Activated CD4-positive, CD25-positive, alpha-beta regulatory T cell (primary cell): ENCODE data around the gene CALCR.
"Not testable (repeated sequence)": the region's sequence is repeated elsewhere in the genome, so short reads cannot be mapped to it uniquely, and the experiment has no call there.

Experiments
- DNase-seq, 4 experiments: peaks; one replicate each; lab custom pipeline; 2025; lab: John Stamatoyannopoulos, UW

CALCR gene

GRCh38 chr7:93574646-93575554 lies at the start of gene CALCR:
Gene CALCR (minus strand): TSS chr7:93574724. CDS start chr7:93486981, 87,743 bp downstream.
- no peak for DNase-seq

DNA sequence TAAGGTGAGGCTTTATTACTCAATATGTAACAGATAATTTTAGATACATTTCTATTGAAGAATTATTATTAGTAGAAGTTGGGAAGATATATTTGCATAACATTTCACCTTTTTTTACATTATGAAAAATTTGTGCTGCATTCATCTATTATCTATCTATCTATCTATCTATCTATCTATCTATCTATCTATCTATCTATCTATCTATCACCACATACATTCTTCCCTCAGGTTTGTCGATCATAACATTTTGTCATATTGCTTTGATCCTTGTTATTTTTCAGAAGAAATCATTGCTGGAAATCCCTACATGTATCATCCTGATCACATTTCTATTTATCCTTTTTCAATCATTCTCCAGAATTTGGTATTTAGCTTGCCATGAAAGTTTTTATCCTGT lies 49.3 kb upstream of the CALCR start:
- DNase-seq = no peak

- no peak for DNase-seq
Observed at GRCh38 chr7:93622036-93623033, 47.8 kb upstream of the CALCR start.

DNA sequence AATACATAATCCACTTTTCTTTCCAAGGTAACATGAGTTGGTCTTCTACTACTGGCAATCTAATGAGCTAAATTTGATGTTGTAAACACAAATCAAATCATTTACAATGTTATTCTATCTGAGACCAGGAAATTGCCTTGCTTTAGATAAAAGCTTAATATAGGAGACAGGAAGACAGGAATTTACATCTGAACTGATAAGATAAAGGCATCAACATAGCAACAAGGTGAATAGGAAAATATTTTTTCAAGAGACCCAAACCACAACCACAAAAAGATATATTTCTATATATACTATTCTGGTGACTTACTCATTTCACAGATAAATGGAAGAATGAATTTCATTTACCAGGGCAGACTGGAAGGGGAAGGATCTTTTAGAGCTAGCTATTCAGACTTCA lies 46.3 kb upstream of the CALCR start:
- DNase-seq = no peak

DNA sequence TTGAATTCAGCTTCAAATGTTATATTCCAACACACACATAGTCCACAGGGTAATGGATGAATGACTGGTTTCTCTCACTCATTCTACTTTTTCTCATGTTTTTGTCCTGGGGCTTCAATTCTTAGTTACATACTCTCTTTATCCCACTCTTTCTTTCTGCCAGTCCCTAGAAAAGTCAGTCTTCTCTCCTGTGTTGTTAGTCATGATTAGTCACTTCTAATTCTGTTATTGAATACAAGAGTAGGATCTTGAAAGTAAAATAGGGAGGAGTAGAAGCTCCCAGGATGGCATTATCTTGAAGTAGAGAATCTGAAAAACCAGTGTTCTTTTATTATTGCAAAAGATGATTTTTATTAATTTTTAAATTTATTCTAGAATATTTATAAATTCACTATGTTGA lies 45.5 kb upstream of the CALCR start:
- DNase-seq = no peak

DNA sequence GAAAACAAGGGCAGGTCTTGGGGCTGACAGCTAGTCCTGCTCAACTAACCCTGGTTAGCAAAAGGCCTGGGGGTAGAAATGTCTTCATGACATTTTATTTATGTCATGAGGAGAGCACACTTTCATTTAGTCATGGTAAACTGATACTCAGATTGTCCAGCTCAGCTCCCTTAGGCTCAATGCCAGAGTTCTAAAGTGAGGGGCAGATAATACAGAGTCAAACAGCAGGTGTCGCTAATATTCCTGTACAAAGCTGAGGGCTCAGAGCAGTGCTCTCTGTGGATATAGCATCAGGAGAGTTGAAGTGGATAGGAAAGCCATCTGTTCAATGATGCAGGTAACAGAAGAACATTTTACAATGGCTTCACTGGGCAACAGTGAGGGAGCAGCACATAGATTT lies 26.8 kb upstream of the CALCR start:
- DNase-seq = no peak

- DNase-seq = no peak
Observed at GRCh38 chr7:93594250-93594649, 19.7 kb upstream of the CALCR start.

- no peak for DNase-seq
Observed at GRCh38 chr7:93592588-93593266, 18.2 kb upstream of the CALCR start.

DNA sequence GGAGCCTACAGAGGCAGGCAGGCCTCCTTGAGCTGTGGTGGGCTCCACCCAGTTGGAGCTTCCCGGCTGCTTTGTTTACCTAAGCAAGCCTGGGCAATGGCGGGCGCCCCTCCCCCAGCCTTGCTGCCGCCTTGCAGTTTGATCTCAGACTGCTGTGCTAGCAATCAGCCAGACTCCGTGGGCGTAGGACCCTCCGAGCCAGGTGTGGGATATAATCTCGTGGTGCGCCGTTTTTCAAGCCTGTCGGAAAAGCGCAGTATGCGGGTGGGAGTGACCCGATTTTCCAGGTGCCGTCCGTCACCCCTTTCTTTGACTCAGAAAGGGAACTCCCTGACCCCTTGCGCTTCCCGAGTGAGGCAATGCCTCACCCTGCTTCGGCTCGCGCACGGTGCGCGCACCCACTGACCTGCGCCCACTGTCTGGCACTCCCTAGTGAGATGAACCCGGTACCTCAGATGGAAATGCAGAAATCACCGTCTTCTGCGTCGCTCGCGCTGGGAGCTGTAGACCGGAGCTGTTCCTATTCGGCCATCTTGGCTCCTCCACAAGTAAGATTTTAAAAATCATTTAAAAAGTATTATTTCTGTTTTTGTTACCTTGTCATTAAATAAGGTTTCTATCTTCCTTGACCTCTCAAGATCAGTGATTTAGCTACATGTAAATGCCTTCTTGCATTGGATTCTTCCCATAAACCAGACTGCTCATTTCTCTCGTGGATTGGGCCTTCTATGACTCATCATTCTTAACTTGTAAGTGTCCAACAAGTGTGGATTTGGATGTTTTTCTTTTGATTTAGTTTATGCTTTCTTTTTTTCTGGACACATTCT lies 16.9 kb upstream of the CALCR start:
- DNase-seq = not testable (repeated sequence)

GRCh38 chr7:93586479-93586865 lies 11.9 kb upstream of the CALCR start:
- DNase-seq = not testable (repeated sequence)

GRCh38 chr7:93585694-93586478 lies 11.4 kb upstream of the CALCR start:
- not testable (repeated sequence) for DNase-seq

DNA sequence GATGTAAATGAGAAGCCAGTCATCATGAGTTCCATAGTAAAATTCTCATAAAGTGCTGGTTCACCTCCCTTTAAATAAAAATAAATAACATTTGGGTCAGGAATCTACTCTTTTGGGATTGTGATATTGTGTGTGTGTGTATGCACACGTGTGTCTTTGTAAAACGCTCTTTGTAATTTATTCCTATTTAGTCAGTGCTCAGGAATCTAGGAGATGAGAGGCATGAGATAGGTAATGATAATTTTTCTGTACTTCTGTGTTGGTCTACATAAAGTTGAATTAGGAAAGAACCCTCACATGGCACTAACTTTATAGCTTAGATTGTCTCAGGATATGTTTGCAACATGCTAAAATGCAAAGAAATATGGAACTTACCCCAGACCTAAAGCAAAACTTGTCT lies 4.9 kb upstream of the CALCR start:
- no peak for DNase-seq

DNA sequence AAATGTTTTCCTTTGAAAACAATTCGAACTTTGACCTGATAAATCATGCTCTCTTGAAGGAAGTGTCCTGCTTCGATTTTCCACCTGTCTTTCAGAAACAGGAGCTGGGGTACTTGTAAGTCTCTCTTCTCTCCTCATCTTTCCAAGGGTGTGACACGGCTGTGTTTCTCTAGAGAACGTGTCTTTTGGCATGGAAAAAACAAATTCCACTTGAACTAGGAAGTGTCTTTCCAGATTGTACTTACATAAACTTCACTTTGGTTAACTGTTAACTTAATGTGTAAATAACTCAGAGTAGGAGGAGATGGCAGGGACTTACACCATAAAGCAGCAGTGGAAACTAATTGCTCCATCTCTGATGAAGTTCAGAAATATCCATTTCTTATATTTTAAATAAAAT lies 4.2 kb upstream of the CALCR start:
- DNase-seq = no peak

DNA sequence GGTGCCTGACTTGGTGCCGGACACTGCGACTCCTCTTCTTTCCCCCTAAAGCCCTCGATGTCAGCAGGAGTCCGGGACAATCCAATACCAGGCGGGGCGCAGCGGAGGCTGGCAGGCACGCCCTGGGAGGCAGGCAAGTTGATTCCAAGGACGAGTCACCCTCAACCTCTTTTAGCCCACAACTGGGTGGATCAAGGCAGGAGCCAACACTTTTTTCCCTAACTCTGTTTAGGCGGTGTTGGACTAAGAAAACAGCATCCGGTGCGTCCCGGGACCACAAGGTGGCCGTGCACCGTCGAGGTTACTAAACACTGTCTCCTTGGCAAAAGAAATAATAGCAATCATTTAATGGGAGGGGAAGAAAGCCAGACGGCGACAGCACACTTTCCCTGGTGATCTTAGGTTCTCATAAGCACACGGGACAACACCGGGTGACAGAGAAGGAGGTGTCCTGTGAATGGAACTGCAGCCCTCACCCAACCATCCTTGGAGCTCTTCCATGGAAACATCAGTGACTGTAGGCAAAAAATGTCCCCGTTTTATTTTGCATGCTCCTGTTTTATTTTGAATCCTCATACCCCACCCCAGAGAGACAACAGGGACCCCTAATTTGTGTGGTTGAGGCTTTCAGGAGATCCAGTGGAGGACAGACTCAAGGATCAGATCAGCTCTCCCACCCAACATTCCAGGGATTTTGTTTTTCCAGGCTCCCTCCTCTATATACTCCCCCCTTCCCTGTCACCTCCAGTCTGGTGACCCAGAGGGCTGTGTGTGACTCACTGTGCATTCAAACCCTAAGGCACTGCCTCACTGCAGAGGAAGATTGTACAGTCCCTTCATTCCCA lies 1.3 kb upstream of the CALCR start:
- DNase-seq = no peak

DNA sequence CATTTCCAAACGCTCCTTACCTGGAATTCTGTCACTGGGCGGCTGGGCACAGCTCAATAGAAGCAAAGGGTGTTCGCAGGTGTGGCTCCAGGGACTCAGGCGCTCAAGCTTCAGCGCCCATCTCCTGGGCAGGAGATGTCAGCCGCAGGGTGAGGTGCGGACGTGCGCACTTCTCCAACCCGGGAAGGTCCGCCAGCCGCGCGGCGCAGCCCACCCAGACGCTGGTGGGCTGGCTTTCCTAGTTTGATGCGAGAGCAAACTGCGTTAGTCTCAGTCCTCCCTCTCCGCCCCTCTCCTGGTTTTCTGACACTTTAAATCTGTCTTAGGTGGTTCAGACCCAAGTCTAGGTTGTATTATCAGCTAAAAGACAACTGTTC lies 267 bp downstream of the CALCR start:
- no peak for DNase-seq

GRCh38 chr7:93569189-93569588 lies 5.3 kb downstream of the CALCR start:
- no peak for DNase-seq

DNA sequence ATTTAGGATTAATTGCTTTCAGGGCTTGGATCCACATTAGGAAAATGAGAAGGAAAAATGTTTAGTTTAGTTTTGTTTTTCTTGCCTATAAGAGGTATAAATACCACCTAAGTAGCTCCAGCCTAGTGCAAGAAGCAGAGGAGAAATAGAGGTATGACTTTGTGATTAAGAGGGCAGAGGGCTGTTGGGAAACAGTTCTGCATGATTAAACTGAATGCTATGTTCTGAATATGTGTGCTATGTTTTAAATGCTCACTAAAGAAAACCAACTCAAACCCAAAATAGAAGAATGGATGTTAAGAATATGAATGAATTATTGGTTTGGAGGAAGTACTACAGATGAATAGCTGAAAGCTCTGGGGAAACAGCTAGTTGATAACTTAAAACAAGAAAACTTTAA lies 7.6 kb downstream of the CALCR start:
- DNase-seq = no peak

DNA sequence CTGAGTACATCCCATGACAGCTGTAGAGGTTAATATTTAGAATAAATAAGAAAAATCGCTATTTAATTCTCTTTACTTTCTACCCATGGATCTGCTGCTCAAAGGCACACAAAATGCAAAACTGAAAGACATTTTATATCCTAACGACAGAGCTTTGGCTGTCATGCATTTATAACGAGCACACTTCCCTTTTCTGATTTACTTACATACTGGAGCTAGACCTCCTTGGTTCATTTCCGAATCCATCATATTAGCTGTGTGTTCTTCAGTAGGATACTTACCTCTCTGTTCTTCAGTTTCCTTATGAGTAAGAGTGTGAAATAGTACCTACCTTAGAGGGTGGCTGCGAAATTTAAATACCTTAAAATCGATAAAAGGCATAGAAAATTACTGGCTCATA lies 10.9 kb downstream of the CALCR start:
- DNase-seq = no peak

- no peak for DNase-seq
Observed at GRCh38 chr7:93562936-93563335, 11.6 kb downstream of the CALCR start.

DNA sequence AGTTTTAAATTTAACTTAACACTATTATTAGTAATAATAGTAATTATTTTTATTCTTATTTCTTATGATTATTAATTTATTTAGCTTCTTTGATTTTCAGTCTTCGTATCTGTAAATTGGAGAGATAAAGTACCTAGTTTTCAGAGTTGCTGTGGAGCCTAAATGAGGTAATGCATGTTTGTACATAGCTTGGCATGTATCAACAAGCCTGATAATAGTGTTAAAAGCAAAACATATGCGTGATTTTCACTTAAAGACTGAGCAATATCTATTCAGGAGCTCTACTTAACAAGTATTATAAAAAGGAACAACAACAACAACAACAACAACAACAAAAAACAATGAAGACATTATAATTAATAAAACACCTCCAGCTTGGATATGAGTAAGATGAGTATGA lies 12.4 kb downstream of the CALCR start:
- no peak for DNase-seq
